AG09319 (cell line): Measurements from ENCODE around the gene TPSB2.

Experiments used
- DNase-seq: peaks from one replicate; pipeline ENCODE4 v3.0.0-alpha.2; 2010; ENCODE audit warnings: low read depth; ENCODE audit errors: extremely low read depth
- CTCF ChIP-seq: IDR thresholded peaks from 2 replicates; pipeline ENCODE4 v1.5.1; 2011; ENCODE audit warnings: low read depth, mild to moderate bottlenecking, inconsistent platforms, low read length, moderate library complexity

The TPSB2 gene

DNA sequence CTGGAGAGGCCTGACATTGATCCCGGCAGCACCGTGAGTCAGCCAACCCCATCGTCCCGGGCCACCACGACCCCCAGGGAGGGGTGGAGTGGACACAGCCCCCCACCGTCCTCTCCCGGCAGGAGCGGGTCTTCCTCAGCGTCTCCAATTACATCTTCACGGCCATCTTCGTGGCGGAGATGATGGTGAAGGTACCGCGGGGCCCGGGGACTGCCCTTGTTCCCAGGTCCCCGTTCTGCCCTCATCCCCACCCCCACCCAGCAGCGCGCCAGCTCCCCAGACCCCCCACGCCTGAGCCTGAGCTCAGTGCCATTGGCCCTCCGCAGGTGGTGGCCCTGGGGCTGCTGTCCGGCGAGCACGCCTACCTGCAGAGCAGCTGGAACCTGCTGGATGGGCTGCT lies 19.5 kb downstream of the TPSB2 start:
- no peak for DNase-seq
- no peak for TF ChIP-seq CTCF

DNA sequence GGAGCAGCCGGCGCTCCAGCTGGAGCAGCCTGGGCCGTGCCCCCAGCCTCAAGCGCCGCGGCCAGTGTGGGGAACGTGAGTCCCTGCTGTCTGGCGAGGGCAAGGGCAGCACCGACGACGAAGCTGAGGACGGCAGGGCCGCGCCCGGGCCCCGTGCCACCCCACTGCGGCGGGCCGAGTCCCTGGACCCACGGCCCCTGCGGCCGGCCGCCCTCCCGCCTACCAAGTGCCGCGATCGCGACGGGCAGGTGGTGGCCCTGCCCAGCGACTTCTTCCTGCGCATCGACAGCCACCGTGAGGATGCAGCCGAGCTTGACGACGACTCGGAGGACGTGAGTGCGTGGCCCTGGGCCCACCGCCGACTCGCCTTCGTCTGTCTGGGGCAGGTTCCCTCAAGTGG lies 20.9 kb downstream of the TPSB2 start:
- DNase-seq, result no peak
- no peak for TF ChIP-seq CTCF

- DNase-seq, result no peak
- TF ChIP-seq CTCF, result no peak
These were observed 21.6 kb downstream of the TPSB2 start for GRCh38 chr16:1208239-1208830.

DNA sequence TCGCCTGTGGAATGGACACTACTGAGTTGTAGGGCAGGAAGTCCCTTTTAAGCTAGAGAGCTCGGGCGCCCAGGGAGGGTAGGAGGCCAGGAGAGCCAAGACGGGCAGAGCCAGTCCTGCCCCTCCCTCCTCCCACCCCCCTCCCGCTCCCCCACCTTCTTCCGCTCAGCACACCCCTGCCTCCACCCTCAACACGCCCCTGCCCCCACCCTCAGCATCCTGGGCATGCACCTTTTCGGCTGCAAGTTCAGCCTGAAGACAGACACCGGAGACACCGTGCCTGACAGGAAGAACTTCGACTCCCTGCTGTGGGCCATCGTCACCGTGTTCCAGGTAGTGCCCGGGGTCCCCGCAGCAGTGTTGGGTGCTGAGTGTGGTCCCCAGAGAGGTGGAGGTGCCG lies 23.2 kb downstream of the TPSB2 start:
- TF ChIP-seq CTCF, result no peak

DNA sequence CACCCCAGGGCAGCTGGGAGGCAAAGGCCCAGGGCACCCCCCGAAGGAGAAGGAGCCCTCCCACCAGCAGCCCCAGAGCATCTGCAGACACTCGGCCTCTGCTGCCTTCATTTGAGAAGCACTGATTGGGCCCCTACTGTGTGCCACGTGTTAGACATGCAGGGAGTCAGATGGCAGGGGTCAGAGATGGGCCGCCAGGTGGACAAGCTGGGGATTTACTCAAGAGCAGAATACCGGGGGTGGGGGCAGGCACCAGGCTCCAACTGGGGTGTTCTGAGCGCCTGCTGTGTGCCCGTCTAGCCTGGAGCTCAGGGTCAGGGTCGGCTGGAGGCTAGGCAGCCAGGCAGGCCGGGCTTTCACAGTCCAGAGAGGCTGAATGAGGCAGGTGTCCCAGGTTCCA lies 23.7 kb downstream of the TPSB2 start:
- TF ChIP-seq CTCF, result no peak
- DNase-seq, result no peak

More for the DNA sequence above, 23.2 kb downstream of the TPSB2 start:
- DNase-seq, result no peak

GRCh38 chr16:1204933-1205332 lies 25.1 kb downstream of the TPSB2 start:
- no peak for TF ChIP-seq CTCF
- DNase-seq, result no peak

- TF ChIP-seq CTCF, result no peak
- no peak for DNase-seq
These were observed 27.7 kb downstream of the TPSB2 start for GRCh38 chr16:1202274-1202673.
